Hepatocyte (in vitro differentiated cells): ENCODE data around the gene POLR1D. TPM values are rescaled to one million over a fixed set of nuclear protein-coding genes. Genes with fewer than 3 reads are reported as not detected.

Experiments
- DNase-seq: peaks from one replicate; pipeline ENCODE4 v3.0.0-alpha.2; 2016; ENCODE audit warnings: low spot score
- H2AFZ ChIP-seq: fragments of 200-600 bp; sonication (generic); 2 replicates; pipeline ENCODE4 v1.6.0; 2016; ENCODE audit warnings: antibody characterized with exemption, mild to moderate bottlenecking
- H3K27ac ChIP-seq: fragments of 200-600 bp; sonication (generic); 2 replicates; pipeline ENCODE4 v1.5.1; 2016; ENCODE audit warnings: mild to moderate bottlenecking
- H3K27me3 ChIP-seq: fragments of 200-600 bp; sonication (generic); 2 replicates; pipeline ENCODE4 v1.6.1; 2016
- H3K36me3 ChIP-seq: fragments of 200-600 bp; sonication (generic); replicated peaks from 2 replicates; pipeline ENCODE4 v1.5.1; 2016; ENCODE audit warnings: low read depth; ENCODE audit not compliant: insufficient read depth
- H3K4me1 ChIP-seq: fragments of 200-600 bp; sonication (generic); 2 replicates; pipeline ENCODE4 v1.5.1; 2016; ENCODE audit warnings: mild to moderate bottlenecking, moderate library complexity; ENCODE audit not compliant: insufficient read depth
- H3K4me2 ChIP-seq: fragments of 200-600 bp; sonication (generic); 2 replicates; pipeline ENCODE4 v1.6.0; 2016
- H3K4me3 ChIP-seq: fragments of 200-600 bp; sonication (generic); 2 replicates; pipeline ENCODE4 v1.5.1; 2016; ENCODE audit warnings: mild to moderate bottlenecking
- H3K79me2 ChIP-seq: fragments of 200-600 bp; sonication (generic); 2 replicates; pipeline ENCODE4 v1.6.0; 2017; ENCODE audit warnings: mild to moderate bottlenecking
- H3K9me2 ChIP-seq: fragments of 200-600 bp; sonication (generic); replicated peaks from 2 replicates; pipeline ENCODE4 v1.6.0; 2017; ENCODE audit warnings: mild to moderate bottlenecking; ENCODE audit not compliant: insufficient read depth
- H3K9me3 ChIP-seq: fragments of 200-600 bp; sonication (generic); 2 replicates; pipeline ENCODE4 v1.5.1; 2016; ENCODE audit warnings: low read depth, mild to moderate bottlenecking
- H4K20me1 ChIP-seq: fragments of 200-600 bp; sonication (generic); 2 replicates; pipeline ENCODE4 v1.6.0; 2016; ENCODE audit warnings: mild to moderate bottlenecking; ENCODE audit not compliant: insufficient read depth, poor library complexity, severe bottlenecking
- CTCF ChIP-seq: fragments of 200-600 bp; sonication (generic); IDR thresholded peaks from 2 replicates; pipeline ENCODE4 v1.5.1; 2016; ENCODE audit warnings: antibody characterized with exemption, mild to moderate bottlenecking; ENCODE audit not compliant: poor library complexity
- EZH2 ChIP-seq: fragments of 200-600 bp; sonication (generic); IDR thresholded peaks from 2 replicates; pipeline ENCODE4 v1.6.1; 2016; ENCODE audit warnings: antibody characterized with exemption, mild to moderate bottlenecking, borderline replicate concordance
- EZH2phosphoT487 ChIP-seq: fragments of 200-600 bp; sonication (generic); IDR thresholded peaks from one replicate; pipeline ENCODE4 v1.6.1; 2018; ENCODE audit warnings: antibody characterized with exemption, mild to moderate bottlenecking, low read depth, moderate library complexity; ENCODE audit not compliant: unreplicated experiment, severe bottlenecking
- WGBS: methylation state at CpG from one replicate; pipeline ENCODE4 v1.1.6; 2016; ENCODE audit warnings: low lambda C conversion rate; ENCODE audit errors: missing lambda C conversion rate; 5-methylcytosine and 5-hydroxymethylcytosine counted together
- polyA plus RNA-seq: library from polyadenylated mRNA; unstranded; fragments of >200 nt; fragmentation: Nextera tagmentation; extraction: Ambion mirVana; gene quantifications from 2 replicates; pipeline ENCODE4 v1.2.1, GENCODE V29; 2016
- total RNA-seq: library from RNA; depleted of rRNA; stranded (reverse); fragments of >200 nt; gene quantifications from 2 replicates; pipeline ENCODE4 v1.2.3, GENCODE V29; 2014

The POLR1D gene
- total and polyA plus RNA-seq, 2 experiments from 2014 or later: 106 to 116 TPM

GRCh38 chr13:27587095-27587746, 34.5 kb upstream of the POLR1D start:
- DNase-seq: no peak
- H3K27me3 ChIP-seq: no peaks in the 10 kb centered on the region
- H3K4me2 ChIP-seq: no peak overlapping the region
- H4K20me1 ChIP-seq: peaks cover 24% of the 10 kb centered on the region
- no peaks in the 10 kb centered on the region for H3K36me3 ChIP-seq
- no peak overlapping the region for H3K27ac ChIP-seq
- no peaks in the 10 kb centered on the region for H3K9me2 ChIP-seq
- no peak overlapping the region for H2AFZ ChIP-seq
- no peaks in the 10 kb centered on the region for H3K9me3 ChIP-seq
- H3K4me1 ChIP-seq: peaks cover 10% of the 10 kb centered on the region
- WGBS: 87% methylated on average over 5 of the region's 5 CpGs
- TF ChIP-seq CTCF (no peak), EZH2phosphoT487 (no peak), EZH2 (no peak)
- peaks cover 87% of the 10 kb centered on the region for H3K79me2 ChIP-seq
- H3K4me3 ChIP-seq: no peak overlapping the region

- Histone ChIP-seq H4K20me1 (peaks cover 24% of the 10 kb centered on the region), H2AFZ (no peak overlapping the region), H3K9me2 (no peaks in the 10 kb centered on the region), H3K9me3 (no peaks in the 10 kb centered on the region), H3K4me1 (peaks cover 10% of the 10 kb centered on the region), H3K27me3 (no peaks in the 10 kb centered on the region), H3K27ac (no peak overlapping the region), H3K4me2 (no peak overlapping the region), H3K79me2 (peaks cover 91% of the 10 kb centered on the region), H3K36me3 (no peaks in the 10 kb centered on the region), H3K4me3 (no peak overlapping the region)
- no peak for TF ChIP-seq EZH2phosphoT487
- TF ChIP-seq EZH2: no peak
- no peak for TF ChIP-seq CTCF
- DNase-seq: no peak
- 100% methylated on average over 1 of the region's 1 CpG for WGBS
These were observed 33.3 kb upstream of the POLR1D start for GRCh38 chr13:27588405-27588804.

GRCh38 chr13:27592865-27593264, 28.8 kb upstream of the POLR1D start:
- TF ChIP-seq CTCF (no peak), EZH2 (no peak), EZH2phosphoT487 (no peak)
- Histone ChIP-seq H2AFZ (no peak overlapping the region), H3K4me2 (no peak overlapping the region), H3K36me3 (no peaks in the 10 kb centered on the region), H3K27me3 (no peaks in the 10 kb centered on the region), H3K79me2 (peaks cover 98% of the 10 kb centered on the region), H3K4me3 (no peak overlapping the region), H3K9me3 (no peaks in the 10 kb centered on the region), H3K27ac (no peak overlapping the region), H3K9me2 (no peaks in the 10 kb centered on the region), H3K4me1 (peaks cover 15% of the 10 kb centered on the region), H4K20me1 (peaks cover 23% of the 10 kb centered on the region)
- DNase-seq: no peak

- Histone ChIP-seq H3K36me3 (no peaks in the 10 kb centered on the region), H2AFZ (no peak overlapping the region), H3K4me3 (no peak overlapping the region), H3K4me2 (no peak overlapping the region), H3K9me3 (no peaks in the 10 kb centered on the region), H3K27ac (no peak overlapping the region), H3K27me3 (no peaks in the 10 kb centered on the region), H3K4me1 (peaks cover 15% of the 10 kb centered on the region), H3K79me2 (peaks cover 98% of the 10 kb centered on the region), H4K20me1 (peaks cover 25% of the 10 kb centered on the region), H3K9me2 (no peaks in the 10 kb centered on the region)
- TF ChIP-seq EZH2phosphoT487 (no peak), EZH2 (no peak), CTCF (no peak)
- DNase-seq: no peak
- WGBS: 88% methylated on average over 3 of the region's 3 CpGs
These were observed 28.4 kb upstream of the POLR1D start for GRCh38 chr13:27593267-27593666.
